ENCODE measurements around the gene ISG20. TPM values are rescaled to one million over a fixed set of nuclear protein-coding genes. Genes with fewer than 3 reads are reported as not detected.
A peak's percentile ranks its signal among the peaks of the same experiment; 100 is the strongest.

ISG20 gene
- total RNA-seq, 1 donor from 2014 or later: 15.9 TPM

- DNase-seq (ENCODE audit: low read depth) (no peak), FAIRE-seq (no peak)
- Mint-ChIP-seq H3K27me3 (ENCODE audit: low read depth, unreplicated experiment) (no peaks in the 10 kb centered on the region), H3K9me3 (ENCODE audit: unreplicated experiment) (no peaks in the 10 kb centered on the region), H3K36me3 (ENCODE audit: low read depth, unreplicated experiment) (peaks cover 12% of the 10 kb centered on the region), H3K4me3 (ENCODE audit: unreplicated experiment) (no peak overlapping the region), H3K27ac (ENCODE audit: unreplicated experiment) (peak overlapping the region; percentile 96), H3K4me1 (ENCODE audit: low read depth, unreplicated experiment) (peaks cover 36% of the 10 kb centered on the region)
- Histone ChIP-seq H3K4me1 (ENCODE audit: insufficient read depth, low read length) (peaks cover 21% of the 10 kb centered on the region), H3K36me3 (ENCODE audit: insufficient read depth, low read length) (peaks cover 10% of the 10 kb centered on the region), H3K79me2 (ENCODE audit: insufficient read depth, low read length) (peaks cover 9% of the 10 kb centered on the region), H3K27ac (ENCODE audit: low read depth, low read length) (peak overlapping the region; percentile 92), H3K4me2 (ENCODE audit: low read length) (no peak overlapping the region), H3K9me3 (ENCODE audit: insufficient read depth, low read depth, low read length) (no peaks in the 10 kb centered on the region), H3K27me3 (ENCODE audit: insufficient read depth, low read length) (no peaks in the 10 kb centered on the region), H3K4me3 (ENCODE audit: insufficient read depth, low read depth, low read length) (no peak overlapping the region), H3K9ac (ENCODE audit: low read length) (no peak overlapping the region), H2AFZ (ENCODE audit: low read depth, low read length) (no peak overlapping the region), H4K20me1 (ENCODE audit: insufficient read depth, low read length) (peaks cover 47% of the 10 kb centered on the region)
- TF ChIP-seq CTCF (IDR thresholded peaks at IDR 0.05; ENCODE audit: insufficient read depth, low read depth, low read length) (no peak), EZH2 (IDR thresholded peaks at IDR 0.05; ENCODE audit: insufficient read depth, low read length) (no peak)
Observed at GRCh38 chr15:88637436-88637835, 1.4 kb upstream of the ISG20 start.

GRCh38 chr15:88637841-88638625, 783 bp upstream of the ISG20 start:
- no peak for DNase-seq (ENCODE audit: low read depth)
- H3K4me1 Mint-ChIP-seq (ENCODE audit: low read depth, unreplicated experiment): peaks cover 36% of the 10 kb centered on the region

More at GRCh38 chr15:88637841-88638625, 783 bp upstream of the ISG20 start:
- Histone ChIP-seq H3K79me2 (ENCODE audit: insufficient read depth, low read length) (peaks cover 4% of the 10 kb centered on the region), H2AFZ (ENCODE audit: low read depth, low read length) (peak overlapping the region; percentile 44), H3K36me3 (ENCODE audit: insufficient read depth, low read length) (peaks cover 10% of the 10 kb centered on the region), H4K20me1 (ENCODE audit: insufficient read depth, low read length) (peaks cover 43% of the 10 kb centered on the region), H3K4me1 (ENCODE audit: insufficient read depth, low read length) (peaks cover 21% of the 10 kb centered on the region), H3K9me3 (ENCODE audit: insufficient read depth, low read depth, low read length) (no peaks in the 10 kb centered on the region), H3K27ac (ENCODE audit: low read depth, low read length) (peak overlapping the region; percentile 92), H3K4me2 (ENCODE audit: low read length) (peak overlapping the region; percentile 78), H3K4me3 (ENCODE audit: insufficient read depth, low read depth, low read length) (peak overlapping the region; percentile 37), H3K27me3 (ENCODE audit: insufficient read depth, low read length) (no peaks in the 10 kb centered on the region), H3K9ac (ENCODE audit: low read length) (peak overlapping the region; percentile 78)
- FAIRE-seq: no peak
- Mint-ChIP-seq H3K27me3 (ENCODE audit: low read depth, unreplicated experiment) (no peaks in the 10 kb centered on the region), H3K9me3 (ENCODE audit: unreplicated experiment) (no peaks in the 10 kb centered on the region), H3K27ac (ENCODE audit: unreplicated experiment) (peak overlapping the region; percentile 96), H3K4me3 (ENCODE audit: unreplicated experiment) (no peak overlapping the region), H3K36me3 (ENCODE audit: low read depth, unreplicated experiment) (peaks cover 10% of the 10 kb centered on the region)
- TF ChIP-seq CTCF (IDR thresholded peaks at IDR 0.05; ENCODE audit: insufficient read depth, low read depth, low read length) (no peak), EZH2 (IDR thresholded peaks at IDR 0.05; ENCODE audit: insufficient read depth, low read length) (no peak)
